Tibial nerve (tissue), 4 donors: ENCODE measurements around the gene ZNF93. TPM values are rescaled to one million over a fixed set of nuclear protein-coding genes. Genes with fewer than 3 reads are reported as not detected.
"Not testable (repeated sequence)": the region's sequence is repeated elsewhere in the genome, so short reads cannot be mapped to it uniquely, and the experiment has no call there.

ENCODE experiments used
- DNase-seq, 2 donors: peaks; one replicate each; pipeline ENCODE4 v3.0.0-alpha.2; 2019; ENCODE audit warnings: low spot score in 2 of 2
- H3K27ac ChIP-seq, 4 donors: fragments of 200-600 bp; sonication (generic) in 3 of 4; one replicate each; pipeline ENCODE4 v1.5.1; 2017 to 2019; ENCODE audit warnings: mild to moderate bottlenecking in 1 of 4
- H3K27me3 ChIP-seq, 2 donors: fragments of 200-600 bp; sonication (generic) in 1 of 2; one replicate each; pipeline versions ENCODE4 v1.5.1 to v1.6.0; 2017 to 2019
- H3K36me3 ChIP-seq, 3 donors: fragments of 200-600 bp; sonication (generic); one replicate each; pipeline ENCODE4 v1.5.1; 2018 to 2019
- H3K4me1 ChIP-seq, 4 donors: fragments of 200-600 bp; sonication (generic) in 3 of 4; one replicate each; pipeline ENCODE4 v1.5.1; 2017 to 2019
- H3K4me3 ChIP-seq, 4 donors: fragments of 200-600 bp; sonication (generic) in 3 of 4; one replicate each; pipeline ENCODE4 v1.5.1; 2017 to 2019; ENCODE audit warnings: mild to moderate bottlenecking in 1 of 4, moderate library complexity in 1 of 4
- H3K9me3 ChIP-seq, 4 donors: fragments of 200-600 bp; sonication (generic) in 3 of 4; one replicate each; pipeline ENCODE4 v1.5.1; 2017 to 2019
- CTCF ChIP-seq, 5 experiments: fragments of 200-600 bp in 3 of 5; fragments of 450-650 bp in 2 of 5; sonication (generic) in 3 of 5; IDR thresholded peaks; one replicate each; pipeline ENCODE4 v1.5.1; 2016 to 2019; ENCODE audit warnings: antibody characterized with exemption in 5 of 5, mild to moderate bottlenecking in 3 of 5, moderate library complexity in 2 of 5
- EP300 ChIP-seq, 2 donors: sonication (generic); formaldehyde crosslinking; IDR thresholded peaks; one replicate each; pipeline ENCODE4 v1.6.1; 2017; ENCODE audit warnings: antibody characterized with exemption in 2 of 2, mild to moderate bottlenecking in 1 of 2
- POLR2A ChIP-seq, 2 donors: fragments of 450-650 bp; IDR thresholded peaks; one replicate each; pipeline ENCODE4 v1.6.1; 2017; ENCODE audit warnings: antibody characterized with exemption in 2 of 2, mild to moderate bottlenecking in 2 of 2, moderate library complexity in 2 of 2
- WGBS, 2 donors: methylation state at CpG; one replicate each; pipeline ENCODE4 v1.1.5; 2018; 5-methylcytosine and 5-hydroxymethylcytosine counted together
- total RNA-seq, 4 donors: library from RNA; depleted of rRNA; stranded (reverse); fragments of >200 nt; gene quantifications; one replicate each; pipeline ENCODE4 v1.1.0, GENCODE V29; 2016

Gene ZNF93
- total RNA-seq, 4 donors from 2014 or later, result 1.5 to 5.4 (median 4.0) TPM

DNA sequence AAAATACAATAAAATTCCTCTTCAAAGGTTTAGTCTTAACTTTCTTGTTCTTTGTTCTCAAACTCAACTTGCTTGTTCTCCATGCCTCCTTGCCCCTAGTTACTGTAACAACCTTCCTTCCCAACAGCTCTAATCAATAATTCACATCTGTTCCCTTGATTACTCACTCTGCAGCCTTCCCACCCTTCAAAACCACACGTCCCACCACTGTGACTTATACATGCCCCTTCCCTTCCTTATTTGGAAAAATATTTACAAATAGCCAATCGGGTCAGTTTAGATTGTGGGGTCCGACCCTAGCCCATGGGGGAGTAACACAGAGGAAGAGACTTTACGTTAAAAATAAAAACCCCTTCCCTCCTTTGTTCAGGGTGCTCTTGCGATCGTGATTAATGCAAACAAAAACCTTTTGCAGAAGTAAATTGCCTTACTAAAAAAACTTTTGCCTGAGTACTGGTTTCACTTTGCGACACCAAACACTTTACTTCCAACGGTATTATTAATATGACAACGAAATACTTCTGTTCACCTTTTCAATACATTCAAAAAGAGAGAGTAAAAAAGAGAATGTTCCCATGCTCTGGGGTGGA, 512 bp upstream of the ZNF93 start:
- Histone ChIP-seq H3K4me3 (peak overlapping the region; percentile 53 to 81 (median 74)), H3K36me3 (peaks cover 0 to 2% (median 0%) of the 10 kb centered on the region in 3 donors), H3K4me1 (peaks cover 0 to 17% (median 4%) of the 10 kb centered on the region in 4 donors), H3K27me3 (no peaks in the 10 kb centered on the region), H3K9me3 (peaks cover 0 to 35% (median 9%) of the 10 kb centered on the region in 4 donors), H3K27ac (peak overlapping the region in 2 of 4 donors; percentile 1 to 79)
- no peak for DNase-seq
- 0% methylated on average over 9 of the region's 9 CpGs for WGBS, 2 donors
- TF ChIP-seq EP300 (IDR thresholded peaks at IDR 0.05), result no peak
- TF ChIP-seq CTCF (IDR thresholded peaks at IDR 0.05), result no peak
- TF ChIP-seq POLR2A (IDR thresholded peaks at IDR 0.05), result no peak

GRCh38 chr19:19907551-19907950, 6.8 kb downstream of the ZNF93 start:
- DNase-seq, H3K9me3 ChIP-seq, H3K4me3 ChIP-seq, H3K27me3 ChIP-seq, H3K36me3 ChIP-seq, H3K4me1 ChIP-seq, H3K27ac ChIP-seq: not testable (repeated sequence)
- WGBS, 2 donors, result 66 to 78% methylated on average over 3 of the region's 3 CpGs

- DNase-seq, result no peak
- H3K36me3 ChIP-seq, result peaks cover 0 to 8% (median 0%) of the 10 kb centered on the region in 3 donors
- H3K4me1 ChIP-seq, result no peaks in the 10 kb centered on the region
- no peaks in the 10 kb centered on the region for H3K9me3 ChIP-seq
- H3K27ac ChIP-seq, result no peak overlapping the region
- no peaks in the 10 kb centered on the region for H3K27me3 ChIP-seq
- no peak overlapping the region for H3K4me3 ChIP-seq
- TF ChIP-seq POLR2A (IDR thresholded peaks at IDR 0.05) (no peak), EP300 (IDR thresholded peaks at IDR 0.05) (no peak), CTCF (IDR thresholded peaks at IDR 0.05) (no peak)
- WGBS, 2 donors, result 96 to 97% methylated on average over 2 of the region's 2 CpGs
These were observed 8.9 kb downstream of the ZNF93 start for GRCh38 chr19:19909654-19910053.

GRCh38 chr19:19911150-19911549, 10.4 kb downstream of the ZNF93 start:
- H3K27ac ChIP-seq, result no peak overlapping the region
- H3K4me1 ChIP-seq, result no peaks in the 10 kb centered on the region
- TF ChIP-seq CTCF (IDR thresholded peaks at IDR 0.05), result no peak
- no peak for TF ChIP-seq EP300 (IDR thresholded peaks at IDR 0.05)
- TF ChIP-seq POLR2A (IDR thresholded peaks at IDR 0.05), result no peak
- no peaks in the 10 kb centered on the region for H3K27me3 ChIP-seq
- DNase-seq, result no peak
- peaks cover 0 to 10% (median 0%) of the 10 kb centered on the region in 3 donors for H3K36me3 ChIP-seq
- WGBS, 2 donors, result 90 to 96% methylated on average over 1 of the region's 1 CpG
- no peak overlapping the region for H3K4me3 ChIP-seq
- no peaks in the 10 kb centered on the region for H3K9me3 ChIP-seq

- no peak overlapping the region for H3K4me3 ChIP-seq
- no peak for DNase-seq
- no peaks in the 10 kb centered on the region for H3K9me3 ChIP-seq
- no peak overlapping the region for H3K27ac ChIP-seq
- TF ChIP-seq CTCF (IDR thresholded peaks at IDR 0.05) (no peak), POLR2A (IDR thresholded peaks at IDR 0.05) (no peak), EP300 (IDR thresholded peaks at IDR 0.05) (no peak)
- 82 to 85% methylated on average over 3 of the region's 3 CpGs for WGBS, 2 donors
- peaks cover 0 to 9% (median 0%) of the 10 kb centered on the region in 3 donors for H3K36me3 ChIP-seq
- no peaks in the 10 kb centered on the region for H3K4me1 ChIP-seq
- H3K27me3 ChIP-seq, result no peaks in the 10 kb centered on the region
These were observed 13.8 kb downstream of the ZNF93 start for GRCh38 chr19:19914596-19914995.
